ENCODE results near the gene BCL11A. TPM values are rescaled to one million over a fixed set of nuclear protein-coding genes. Genes with fewer than 3 reads are reported as not detected.

BCL11A gene
- total RNA-seq, 2 donors from 2014 or later = 4.5 to 4.7 TPM

GRCh38 chr2:60518567-60518966 is 34.9 kb downstream of the BCL11A start:
- DNase-seq (no peak), ATAC-seq (no peak)
- intact Hi-C loops (cut with DNase I) = no loop called here

GRCh38 chr2:60517446-60517845 is 36.0 kb downstream of the BCL11A start:
- DNase-seq (no peak), ATAC-seq (no peak)
- intact Hi-C loops (cut with DNase I) = no loop called here

GRCh38 chr2:60516826-60517225 is 36.6 kb downstream of the BCL11A start:
- intact Hi-C loops (cut with DNase I) = no loop called here
- no peak for DNase-seq
- no peak for ATAC-seq

- no peak for DNase-seq
- peak; percentile 27 to 51 for ATAC-seq
- intact Hi-C loops (cut with DNase I) = no loop called here
Observed at GRCh38 chr2:60516383-60516811, 37.1 kb downstream of the BCL11A start.

DNA sequence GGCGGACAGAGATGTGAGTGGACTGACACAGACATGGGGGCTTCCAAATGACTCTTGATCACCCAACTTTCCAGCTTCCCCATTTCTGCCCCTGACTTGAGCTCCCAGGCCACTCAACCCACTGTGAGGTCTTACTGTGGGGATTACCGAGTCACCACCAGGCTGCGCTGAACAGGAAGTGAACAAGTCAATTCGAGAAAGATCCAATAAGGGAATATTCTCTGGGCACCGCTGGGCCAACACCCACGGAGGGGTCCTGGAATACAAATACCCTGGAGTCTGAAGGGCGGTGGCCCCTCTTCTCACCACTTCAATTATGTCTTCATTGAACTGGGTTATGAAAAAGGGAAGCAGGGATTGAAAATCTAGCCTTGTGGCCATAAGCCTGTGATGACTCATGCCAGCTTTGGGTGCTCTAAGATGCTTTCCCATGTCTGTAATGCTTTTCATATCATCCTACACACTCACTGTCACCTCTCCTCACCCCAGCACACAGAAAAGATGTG is 37.7 kb downstream of the BCL11A start:
- DNase-seq = no peak
- ATAC-seq = peak in 1 of 2 donors; percentile 60
- intact Hi-C loops (cut with DNase I) = no loop called here

DNA sequence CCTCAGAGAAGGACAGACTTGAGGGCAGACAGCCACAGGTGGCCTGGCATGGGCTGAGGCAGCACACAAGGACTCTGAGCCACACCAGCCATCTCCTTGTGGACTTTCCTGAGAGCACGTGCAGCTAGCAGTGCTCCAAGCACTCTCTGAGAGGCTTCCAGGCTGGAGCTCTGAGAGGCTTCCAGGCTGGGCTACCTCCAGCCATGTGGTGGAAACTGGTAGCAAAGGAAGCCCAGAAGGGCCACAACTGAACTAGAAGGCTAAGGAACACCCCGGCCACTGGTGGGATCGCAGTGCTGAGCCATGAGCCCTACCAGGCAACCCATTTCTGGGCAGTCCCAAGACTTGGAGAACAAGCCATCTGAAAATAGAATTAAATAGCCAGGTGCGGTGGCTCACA is 39.5 kb downstream of the BCL11A start:
- no peak for DNase-seq
- no peak for ATAC-seq
- intact Hi-C loops (cut with DNase I) = no loop called here

GRCh38 chr2:60513191-60513590 is 40.3 kb downstream of the BCL11A start:
- no peak for ATAC-seq
- no peak for DNase-seq
- intact Hi-C loops (cut with DNase I) = no loop called here

GRCh38 chr2:60512641-60513040 is 40.8 kb downstream of the BCL11A start:
- DNase-seq (no peak), ATAC-seq (no peak)
- intact Hi-C loops (cut with DNase I) = no loop called here

DNA sequence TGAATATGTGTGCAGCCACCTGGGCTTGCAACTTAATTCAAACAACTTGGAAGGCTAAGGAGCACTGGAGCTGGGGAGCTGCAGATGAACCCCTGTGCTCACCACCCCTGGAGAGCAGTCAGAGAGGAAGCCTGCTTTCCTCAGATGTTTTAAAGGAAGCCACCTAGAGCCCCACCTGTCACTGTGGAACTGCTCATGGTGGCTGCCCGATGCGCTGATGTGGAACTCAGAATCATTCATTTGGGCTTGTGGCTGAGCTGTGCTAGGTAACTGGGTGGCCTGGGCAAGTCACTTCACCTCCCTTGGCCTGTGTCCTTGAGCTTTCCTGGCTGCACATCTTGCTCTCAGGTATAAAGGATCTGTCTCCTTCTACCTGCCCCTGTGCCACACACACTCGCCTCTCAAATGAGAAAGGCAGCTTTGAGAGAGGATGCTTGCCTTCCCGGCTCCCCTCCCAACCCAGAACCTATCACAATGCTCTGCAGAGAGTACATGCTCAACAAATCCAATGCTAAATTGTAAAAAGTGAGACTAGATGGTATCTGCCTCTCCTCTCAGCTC is 41.3 kb downstream of the BCL11A start:
- DNase-seq (no peak), ATAC-seq (no peak)
- intact Hi-C loops (cut with DNase I) = no loop called here

DNA sequence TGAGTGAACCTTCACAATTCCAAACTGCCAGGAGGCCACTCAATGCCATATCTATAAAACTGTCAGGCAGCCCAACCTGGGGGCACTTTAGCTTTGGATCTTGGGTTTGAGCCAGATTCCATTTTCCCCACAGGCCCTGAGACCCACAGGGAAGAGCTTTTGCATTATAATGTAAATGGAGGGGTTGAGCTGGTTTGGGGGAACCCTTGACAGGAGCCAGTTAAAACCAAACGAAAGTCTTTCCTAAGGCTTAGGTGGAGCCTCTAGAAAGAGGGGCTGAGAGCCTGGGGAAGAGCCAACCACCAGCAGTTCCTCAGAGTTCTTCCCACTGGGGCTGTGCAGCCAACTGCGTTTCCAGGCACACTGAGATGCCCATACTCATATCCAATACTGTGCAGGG is 42.7 kb downstream of the BCL11A start:
- ATAC-seq (no peak), DNase-seq (no peak)
- intact Hi-C loops (cut with DNase I) = no loop called here

- DNase-seq (no peak), ATAC-seq (no peak)
- intact Hi-C loops (cut with DNase I) = no loop called here
Observed at GRCh38 chr2:60509066-60509465, 44.4 kb downstream of the BCL11A start.

DNA sequence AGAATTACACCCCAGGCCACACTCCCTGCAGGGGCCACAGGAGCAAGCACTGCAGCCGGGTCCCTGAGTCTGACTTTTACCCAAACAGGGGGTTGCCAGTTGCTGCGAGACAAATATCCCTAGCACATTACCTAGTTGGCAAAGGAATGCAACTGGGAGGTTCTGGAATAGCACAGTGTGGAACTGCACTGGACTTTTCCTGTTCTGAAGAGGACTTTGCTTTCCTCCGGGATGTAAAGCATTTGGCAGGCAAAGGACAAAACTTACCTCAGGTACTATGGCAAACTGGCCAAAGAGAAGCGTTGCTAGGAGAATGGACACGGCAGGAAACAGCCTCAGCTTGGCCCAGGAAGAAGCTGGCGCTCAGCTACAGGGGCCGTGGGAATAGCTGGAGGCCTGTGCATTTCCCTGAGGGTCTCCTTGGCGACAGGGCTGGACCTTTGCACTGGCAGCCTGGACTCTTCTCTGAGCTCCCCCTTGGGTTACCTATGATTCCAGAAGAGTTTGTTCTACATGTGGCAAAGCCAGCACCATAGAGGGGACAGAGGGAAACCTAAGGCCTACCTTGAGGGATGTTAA is 45.0 kb downstream of the BCL11A start:
- no peak for ATAC-seq

GRCh38 chr2:60507211-60507965 is 46.1 kb downstream of the BCL11A start:
- ATAC-seq = no peak
- intact Hi-C loops (cut with DNase I) = no loop called here
- DNase-seq = no peak

More for the DNA sequence above, 45.0 kb downstream of the BCL11A start:
- DNase-seq = no peak
- intact Hi-C loops (cut with DNase I) = no loop called here

- ATAC-seq = no peak
- intact Hi-C loops (cut with DNase I) = no loop called here
- DNase-seq = no peak
Observed at GRCh38 chr2:60505880-60506260, 47.6 kb downstream of the BCL11A start.

DNA sequence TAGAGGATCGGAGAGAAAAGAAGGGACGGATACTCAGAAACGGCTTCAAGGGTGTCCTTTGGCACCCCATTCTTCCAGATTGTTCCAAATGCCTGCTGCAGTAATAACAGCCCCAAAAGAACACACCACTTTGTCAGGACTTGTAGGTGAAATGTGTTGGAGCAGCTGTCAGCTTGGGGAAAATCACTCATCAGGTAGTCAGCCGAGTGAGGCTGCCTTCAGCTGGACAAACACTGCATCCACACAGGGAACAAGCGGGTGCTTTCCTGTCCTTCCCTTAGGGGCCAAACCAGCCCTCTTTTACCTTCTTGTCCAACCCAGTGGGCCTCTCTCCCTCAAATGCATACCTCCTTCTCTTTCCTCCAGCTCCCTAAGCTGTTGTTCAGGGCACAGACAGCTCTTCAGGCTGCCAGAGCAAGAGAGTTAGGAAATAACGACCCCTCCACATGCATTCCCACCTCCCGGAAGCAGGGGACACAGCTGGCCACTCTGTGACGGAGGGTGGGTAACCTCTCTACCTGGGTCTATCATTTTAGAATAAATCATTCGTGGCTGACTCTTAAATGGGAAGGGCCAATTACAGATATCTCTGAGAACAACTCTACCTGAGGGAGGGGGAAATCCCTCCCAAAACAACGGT is 48.1 kb downstream of the BCL11A start:
- intact Hi-C loops (cut with DNase I) = no loop called here
- ATAC-seq (peak in 1 of 2 donors; percentile 33), DNase-seq (no peak)

DNA sequence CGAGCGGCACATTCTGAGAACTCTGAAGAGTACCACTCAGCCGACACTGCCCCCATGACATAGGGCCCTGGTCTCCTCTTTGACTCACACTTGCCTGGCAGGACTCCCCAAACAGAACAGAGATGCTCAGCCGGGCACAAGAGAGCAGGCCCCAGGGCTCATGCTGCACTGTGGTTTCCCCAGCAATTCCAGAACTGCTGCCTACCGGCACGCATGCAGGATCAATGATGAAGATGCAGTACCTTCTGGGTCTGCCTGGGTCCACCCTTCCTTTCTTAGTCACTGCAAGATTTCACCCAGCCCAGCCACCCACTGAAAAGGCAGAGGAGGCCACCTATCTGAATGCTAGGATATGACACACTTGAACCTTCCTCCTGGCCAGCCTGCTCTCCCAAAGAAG is 49.4 kb downstream of the BCL11A start:
- intact Hi-C loops (cut with DNase I) = no loop called here
- ATAC-seq = peak in 1 of 2 donors; percentile 22

DNA sequence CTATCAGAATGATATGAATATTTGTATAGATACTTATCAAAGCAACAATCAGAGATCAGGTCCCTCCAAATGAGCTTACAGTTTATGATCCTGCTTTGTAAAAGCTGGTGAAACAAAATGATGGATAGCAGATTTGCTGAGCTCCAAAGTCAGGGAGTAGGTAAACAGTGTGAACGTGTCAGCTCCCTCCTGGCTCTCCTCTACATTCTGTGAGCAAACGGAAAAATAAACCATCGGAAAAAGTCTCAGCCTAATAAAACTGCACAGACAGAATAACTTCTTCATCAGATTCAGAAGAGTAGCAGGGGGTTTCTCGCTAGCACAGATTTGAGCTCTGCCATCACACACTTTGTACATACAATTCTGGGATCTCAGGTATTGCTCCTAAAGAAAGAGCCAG is 51.3 kb downstream of the BCL11A start:
- intact Hi-C loops (cut with DNase I) = no loop called here
- no peak for ATAC-seq

More for the DNA sequence above, 49.4 kb downstream of the BCL11A start:
- no peak for DNase-seq

DNA sequence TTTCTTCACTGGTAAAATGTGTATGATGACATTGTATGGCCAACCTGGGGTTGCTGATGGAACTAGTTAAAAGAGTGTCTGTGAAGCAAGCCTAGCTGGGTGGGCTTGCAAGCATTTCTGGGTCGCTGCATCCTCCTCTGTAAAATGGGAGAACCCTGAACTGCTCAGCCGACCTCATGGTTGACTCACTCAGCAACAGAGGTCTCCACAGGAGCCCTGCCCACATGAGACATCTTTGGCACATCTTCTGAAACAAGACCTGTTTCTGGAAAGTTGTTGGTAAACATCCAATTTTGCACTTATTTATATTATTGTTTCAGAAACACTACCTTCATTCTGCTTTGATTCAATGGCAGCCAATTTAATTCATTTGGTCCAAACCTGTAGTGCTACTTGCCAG is 52.6 kb downstream of the BCL11A start:
- intact Hi-C loops (cut with DNase I) = no loop called here
- no peak for ATAC-seq
- DNase-seq = no peak

More for the DNA sequence above, 51.3 kb downstream of the BCL11A start:
- no peak for DNase-seq

GRCh38 chr2:60499651-60500265 is 53.7 kb downstream of the BCL11A start:
- ATAC-seq (peak; percentile 57 to 67), DNase-seq (no peak)
- intact Hi-C loops (cut with DNase I) = no loop called here
